Transverse colon (tissue), 4 donors: ENCODE measurements around the gene MTMR11. TPM values are rescaled to one million over a fixed set of nuclear protein-coding genes. Genes with fewer than 3 reads are reported as not detected.

ENCODE experiments used
- DNase-seq: peaks from one replicate; pipeline ENCODE4 v3.0.0-alpha.2; 2019
- H3K27ac ChIP-seq, 4 donors: fragments of 200-600 bp; sonication (generic); 2 replicates each; pipeline ENCODE4 v1.5.1; 2016 to 2018; ENCODE audit warnings: inconsistent platforms in 4 of 4
- H3K27me3 ChIP-seq: fragments of 200-600 bp; sonication (generic); 2 replicates; pipeline ENCODE4 v1.5.1; 2017; ENCODE audit warnings: inconsistent platforms
- H3K36me3 ChIP-seq, 4 donors: fragments of 200-600 bp; sonication (generic); 2 replicates each; pipeline ENCODE4 v1.5.1; 2017 to 2019; ENCODE audit warnings: inconsistent platforms in 4 of 4
- H3K4me1 ChIP-seq, 4 donors: fragments of 200-600 bp; sonication (generic); 2 replicates each; pipeline ENCODE4 v1.5.1; 2017 to 2020; ENCODE audit warnings: inconsistent platforms in 4 of 4
- H3K4me3 ChIP-seq, 4 donors: fragments of 200-600 bp; sonication (generic); 1 replicate in 1 of 4; 2 replicates in 3 of 4; pipeline versions ENCODE4 v1.5.1 to v1.6.1; 2017 to 2019; ENCODE audit warnings: inconsistent platforms in 4 of 4
- H3K9me3 ChIP-seq, 2 donors: fragments of 200-600 bp; sonication (generic); 2 replicates each; pipeline ENCODE4 v1.5.1; 2017 to 2019; ENCODE audit warnings: inconsistent platforms in 2 of 2
- CTCF ChIP-seq, 5 experiments: fragments of 200-600 bp in 3 of 5; fragments of 450-650 bp in 2 of 5; sonication (generic) in 3 of 5; IDR thresholded peaks; 1 replicate in 2 of 5; 2 replicates in 3 of 5; pipeline ENCODE4 v1.5.1; 2016 to 2017; ENCODE audit warnings: antibody characterized with exemption in 5 of 5, inconsistent platforms in 3 of 5, mild to moderate bottlenecking in 2 of 5, moderate library complexity in 1 of 5
- EP300 ChIP-seq: sonication (generic); formaldehyde crosslinking; IDR thresholded peaks from one replicate; pipeline ENCODE4 v1.6.1; 2017; ENCODE audit warnings: antibody characterized with exemption, low read depth
- POLR2A ChIP-seq: fragments of 450-650 bp; IDR thresholded peaks from one replicate; pipeline ENCODE4 v1.6.1; 2016; ENCODE audit warnings: antibody characterized with exemption, mild to moderate bottlenecking, moderate library complexity
- POLR2AphosphoS5 ChIP-seq, 3 donors: sonication (generic); formaldehyde crosslinking; IDR thresholded peaks; one replicate each; pipeline ENCODE4 v1.6.1; 2016; ENCODE audit warnings: antibody characterized with exemption in 3 of 3
- WGBS, 2 donors: methylation state at CpG; one replicate each; pipeline ENCODE4 v1.1.5; 2018; ENCODE audit warnings: low coverage in 1 of 2; 5-methylcytosine and 5-hydroxymethylcytosine counted together
- in situ Hi-C, 4 donors: fragments of 200-750 bp; cut with MboI; loops; one replicate each; pipeline versions ENCODE4 v1.15.0 to v1.15.1; 2017; ENCODE audit warnings: low sequenced_read_pairs in 3 of 4, low pct_ligation_motif_present in 1 of 4, low pct_unique_long_range_greater_than_20kb in 1 of 4
- intact Hi-C: fragments of 100-400 bp; cut with DNase I; formaldehyde crosslinking; loops from one replicate; pipeline ENCODE4 v1.15.1; 2023; ENCODE audit warnings: low total_unique reads
- total RNA-seq, 4 donors: library from RNA; depleted of rRNA; stranded (reverse); fragments of >200 nt; gene quantifications; one replicate each; pipeline ENCODE4 v1.1.0, GENCODE V29; 2016

The MTMR11 gene
- total RNA-seq, 4 donors from 2014 or later = 284 to 483 (median 296) TPM

- Histone ChIP-seq H3K27me3 (no peaks in the 10 kb centered on the region), H3K4me3 (peak overlapping the region in 1 of 4 donors; percentile 35), H3K9me3 (no peaks in the 10 kb centered on the region), H3K27ac (peak overlapping the region; percentile 77 to 96 (median 96)), H3K36me3 (peaks cover 0 to 19% (median 6%) of the 10 kb centered on the region in 4 donors), H3K4me1 (peaks cover 16 to 87% (median 55%) of the 10 kb centered on the region in 4 donors)
- in situ Hi-C loops (no loop called here), intact Hi-C loops (no loop called here)
- TF ChIP-seq EP300 = no peak
- TF ChIP-seq CTCF (IDR thresholded peaks at IDR 0.05) = no peak
- no peak for TF ChIP-seq POLR2AphosphoS5 (IDR thresholded peaks at IDR 0.05)
- TF ChIP-seq POLR2A = no peak
- 50 to 87% methylated on average over 1 to 13 of the region's 13 CpGs for WGBS, 2 donors
- no peak for DNase-seq
Measured at GRCh38 chr1:149931212-149931790, 5.4 kb downstream of the MTMR11 start.

- intact Hi-C loops (loop anchor here (5.0 kb wide), 1 partner anchor 38 kb away; no protein-coding TSS in a partner anchor), in situ Hi-C loops (no loop called here)
- TF ChIP-seq POLR2A (no peak), EP300 (no peak), CTCF (IDR thresholded peaks at IDR 0.05) (no peak), POLR2AphosphoS5 (IDR thresholded peaks at IDR 0.05) (no peak)
- DNase-seq = no peak
- 76% methylated on average over 2 of the region's 2 CpGs; no CpG with 5 or more reads in 1 of the 2 donors for WGBS, 2 donors
- Histone ChIP-seq H3K4me3 (no peak overlapping the region), H3K4me1 (peaks cover 20 to 89% (median 56%) of the 10 kb centered on the region in 4 donors), H3K27me3 (no peaks in the 10 kb centered on the region), H3K27ac (peak overlapping the region; percentile 18 to 96 (median 96)), H3K36me3 (peaks cover 0 to 33% (median 13%) of the 10 kb centered on the region in 4 donors), H3K9me3 (no peaks in the 10 kb centered on the region)
Measured at GRCh38 chr1:149929856-149930255, 6.8 kb downstream of the MTMR11 start.

- Histone ChIP-seq H3K9me3 (no peaks in the 10 kb centered on the region), H3K27me3 (no peaks in the 10 kb centered on the region), H3K36me3 (peaks cover 0 to 48% (median 21%) of the 10 kb centered on the region in 4 donors), H3K4me1 (peaks cover 20 to 80% (median 49%) of the 10 kb centered on the region in 4 donors), H3K4me3 (peak overlapping the region in 3 of 4 donors; percentile 82 to 98 (median 83)), H3K27ac (peak overlapping the region; percentile 94 to 96 (median 96))
- in situ Hi-C loops = no loop called here
- 17% methylated on average over 1 of the region's 1 CpG; no CpG with 5 or more reads in 1 of the 2 donors for WGBS, 2 donors
- TF ChIP-seq POLR2A = no peak
- no peak for TF ChIP-seq EP300
- no peak for TF ChIP-seq CTCF (IDR thresholded peaks at IDR 0.05)
- no peak for TF ChIP-seq POLR2AphosphoS5 (IDR thresholded peaks at IDR 0.05)
- intact Hi-C loops = loop anchor here (5.0 kb wide), 1 partner anchor 36 kb away; no protein-coding TSS in a partner anchor
- DNase-seq = no peak
Measured at GRCh38 chr1:149928401-149928724, 8.3 kb downstream of the MTMR11 start.

GRCh38 chr1:149927563-149928400, 8.9 kb downstream of the MTMR11 start, which contains the start of gene SF3B4:
Gene SF3B4, minus strand, starts transcription at chr1:149927803. Its CDS starts 44 bp downstream, at chr1:149927759.
- TF ChIP-seq POLR2AphosphoS5 (IDR thresholded peaks at IDR 0.05) (peak; percentile 96), POLR2A (peak; percentile 94), EP300 (no peak)
- intact Hi-C loops (loop anchor here (5.0 kb wide), 1 partner anchor 35 kb away; no protein-coding TSS in a partner anchor), in situ Hi-C loops (no loop called here)
- Histone ChIP-seq H3K9me3 (no peaks in the 10 kb centered on the region), H3K27me3 (no peaks in the 10 kb centered on the region), H3K36me3 (peaks cover 0 to 54% (median 24%) of the 10 kb centered on the region in 4 donors), H3K4me1 (peaks cover 20 to 74% (median 44%) of the 10 kb centered on the region in 4 donors), H3K27ac (peak within 1 kb of the TSS; percentile 94 to 96 (median 96)), H3K4me3 (peak within 1 kb of the TSS; percentile 82 to 98 (median 86))
- DNase-seq = peak; percentile 97
- WGBS, 2 donors = 0 to 1% methylated on average over 10 to 46 of the region's 47 CpGs
